NK-92 (cell line): ENCODE measurements around the gene SRSF4.
"Not testable (repeated sequence)": the region's sequence is repeated elsewhere in the genome, so short reads cannot be mapped to it uniquely, and the experiment has no call there.

Experiments
- DNase-seq: peaks from one replicate; lab custom pipeline; 2025; ENCODE audit not compliant: unreplicated experiment; lab: John Stamatoyannopoulos, UW

SRSF4 gene

GRCh38 chr1:29126198-29126597, 55.5 kb downstream of the SRSF4 start:
- no peak for DNase-seq

- no peak for DNase-seq
These were observed 55.9 kb downstream of the SRSF4 start for GRCh38 chr1:29125788-29126187.

GRCh38 chr1:29125237-29125641, 56.5 kb downstream of the SRSF4 start:
- no peak for DNase-seq

GRCh38 chr1:29124366-29125236, 57.1 kb downstream of the SRSF4 start:
- DNase-seq, result no peak

GRCh38 chr1:29123887-29124365, 57.8 kb downstream of the SRSF4 start, which contains the start of gene TMEM200B:
Gene TMEM200B (minus strand): TSS chr1:29123903. CDS start chr1:29121828, 2,075 bp downstream.
- DNase-seq, result no peak

- no peak for DNase-seq
These were observed 58.4 kb downstream of the SRSF4 start for GRCh38 chr1:29123053-29123886.

GRCh38 chr1:29122682-29123052, 59.0 kb downstream of the SRSF4 start:
- DNase-seq, result no peak

- no peak for DNase-seq
These were observed 59.6 kb downstream of the SRSF4 start for GRCh38 chr1:29121936-29122681.

- DNase-seq, result no peak
These were observed 60.2 kb downstream of the SRSF4 start for GRCh38 chr1:29121516-29121935.

- no peak for DNase-seq
These were observed 60.7 kb downstream of the SRSF4 start for GRCh38 chr1:29120947-29121485.

GRCh38 chr1:29120367-29120766, 61.3 kb downstream of the SRSF4 start:
- no peak for DNase-seq

GRCh38 chr1:29119121-29119929, 62.4 kb downstream of the SRSF4 start:
- DNase-seq, result no peak

GRCh38 chr1:29117381-29117780, 64.3 kb downstream of the SRSF4 start:
- no peak for DNase-seq

- DNase-seq, result no peak
These were observed 67.0 kb downstream of the SRSF4 start for GRCh38 chr1:29114654-29115053.

- DNase-seq, result no peak
These were observed 68.1 kb downstream of the SRSF4 start for GRCh38 chr1:29113413-29114117.

GRCh38 chr1:29112705-29113412, 68.8 kb downstream of the SRSF4 start:
- no peak for DNase-seq

- DNase-seq, result not testable (repeated sequence)
These were observed 73.7 kb downstream of the SRSF4 start for GRCh38 chr1:29108041-29108440.

GRCh38 chr1:29105822-29106221, 75.9 kb downstream of the SRSF4 start:
- no peak for DNase-seq

- DNase-seq, result no peak
These were observed 81.2 kb downstream of the SRSF4 start for GRCh38 chr1:29100487-29100886.
